HuH-7 (cell line): Measurements from ENCODE around the gene NPHP4.

Experiments used
- DNase-seq: peaks from one replicate; pipeline ENCODE4 v3.0.0; 2011; ENCODE audit warnings: low spot score

The NPHP4 gene

DNA sequence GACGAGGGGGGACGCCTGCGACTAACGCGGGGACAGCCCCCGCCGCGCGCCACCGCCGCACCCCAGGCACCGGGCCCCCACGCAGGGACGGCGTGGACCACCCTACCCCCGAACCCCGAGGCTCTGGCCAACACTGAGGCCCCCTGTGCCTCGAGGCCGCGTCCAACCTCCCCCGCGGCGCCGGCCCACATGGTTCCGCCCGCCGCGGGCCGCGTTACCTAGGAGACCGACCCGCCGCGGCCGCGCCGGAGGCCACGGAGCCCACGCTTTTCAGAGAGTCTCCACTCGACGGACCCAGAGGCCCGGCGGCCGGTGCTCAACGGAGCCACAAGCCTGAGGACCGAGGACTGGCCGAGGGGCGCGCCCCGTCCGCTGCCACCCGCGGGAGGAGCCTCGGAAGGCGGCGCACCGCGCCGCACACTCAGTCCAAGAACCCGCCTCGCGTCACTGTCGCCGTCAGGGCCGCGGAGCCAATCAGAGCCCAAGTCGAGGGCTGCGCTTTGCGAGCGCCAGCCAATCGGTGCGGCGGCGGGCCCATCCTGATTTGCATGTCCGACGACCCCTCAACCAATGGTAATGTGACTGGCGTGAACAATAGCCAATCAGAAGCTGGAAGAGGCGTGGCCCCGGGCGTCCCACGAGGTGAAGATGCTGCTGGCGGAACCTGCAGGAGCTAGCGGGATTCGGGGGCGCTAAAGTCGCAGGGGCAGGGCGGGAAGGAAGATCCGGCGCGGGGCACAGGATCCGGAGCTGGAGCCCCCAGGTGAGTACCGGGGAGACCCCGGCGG, at the start of gene NPHP4:
Gene NPHP4, minus strand, starts transcription at position 400 of the 788 bp plus-strand sequence. CDS start 6,136 bp downstream, outside the sequence.
- DNase-seq, result peak; percentile 100

- DNase-seq, result peak; percentile 81
Measured at GRCh38 chr1:6041432-6042062, 49.3 kb upstream of the NPHP4 start.

GRCh38 chr1:6040861-6041415, 48.7 kb upstream of the NPHP4 start:
- no peak for DNase-seq

GRCh38 chr1:6040444-6040843, 48.2 kb upstream of the NPHP4 start:
- no peak for DNase-seq

- no peak for DNase-seq
Measured at GRCh38 chr1:6039031-6039430, 46.8 kb upstream of the NPHP4 start.

DNA sequence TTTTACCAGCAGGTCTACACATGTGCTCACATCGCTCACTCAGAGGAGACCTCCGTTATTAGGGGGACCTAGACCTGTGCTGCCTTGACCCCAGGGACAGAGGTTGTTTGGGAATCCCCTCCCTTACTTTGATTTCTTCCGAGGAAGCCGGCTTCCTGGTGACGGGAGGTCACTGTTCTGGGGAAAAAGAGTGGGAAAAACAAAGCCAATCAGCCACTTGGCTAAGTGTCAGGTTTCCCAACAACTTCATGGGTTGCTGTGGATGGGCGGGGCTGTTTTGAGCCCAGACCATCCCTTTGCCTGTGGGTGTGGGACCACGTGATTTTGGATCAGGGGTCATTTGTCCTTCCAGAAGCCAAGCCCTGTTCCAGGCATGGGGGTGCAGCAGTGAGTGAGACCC, 46.4 kb upstream of the NPHP4 start:
- no peak for DNase-seq

DNA sequence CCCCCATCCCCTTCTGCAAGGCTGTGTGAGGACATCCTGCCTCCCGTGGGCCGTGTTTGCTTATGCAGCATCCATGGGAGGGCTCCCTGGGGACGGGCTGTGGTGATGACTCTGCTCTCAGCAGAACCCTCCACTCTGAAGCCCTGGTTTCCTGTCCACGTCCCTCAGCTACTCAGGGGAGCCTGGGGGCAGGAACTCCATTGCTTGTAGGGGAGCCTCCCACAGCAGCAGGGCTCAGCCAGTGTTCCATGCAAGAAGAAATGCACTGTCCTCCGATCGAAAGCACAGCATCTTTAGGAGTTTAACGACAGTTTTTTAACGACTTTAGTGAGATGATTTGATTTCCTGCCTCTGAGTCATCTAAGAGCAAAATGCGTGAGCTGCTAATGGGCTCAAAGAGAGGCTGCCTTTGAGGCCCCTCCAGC, 45.1 kb upstream of the NPHP4 start:
- DNase-seq, result no peak

- peak; percentile 44 for DNase-seq
Measured at GRCh38 chr1:6035719-6036118, 43.5 kb upstream of the NPHP4 start.

DNA sequence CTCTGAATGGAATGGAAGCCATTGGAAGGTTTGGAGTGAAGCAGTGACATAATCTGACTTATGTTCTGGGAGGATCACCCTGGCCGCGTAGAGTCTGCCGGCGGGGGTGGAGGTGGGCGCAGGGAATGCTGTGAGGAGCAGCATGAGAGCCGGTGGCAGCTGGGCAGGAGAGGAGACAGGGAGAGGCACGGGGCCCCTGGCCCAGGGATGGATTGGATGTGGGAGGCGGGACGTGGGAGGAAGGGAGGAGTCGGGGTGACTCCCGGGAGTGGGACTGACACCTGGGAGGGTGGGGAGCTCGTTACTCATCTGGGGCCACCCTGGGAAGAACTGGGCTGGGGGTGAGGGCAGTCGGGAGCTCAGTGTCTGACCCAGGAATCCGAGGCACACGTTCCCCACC, 43.1 kb upstream of the NPHP4 start:
- DNase-seq, result no peak

- no peak for DNase-seq
Measured at GRCh38 chr1:6034750-6035096, 42.5 kb upstream of the NPHP4 start.

- peak; percentile 81 for DNase-seq
Measured at GRCh38 chr1:6033986-6034749, 41.9 kb upstream of the NPHP4 start.

GRCh38 chr1:6033124-6033523, 40.9 kb upstream of the NPHP4 start:
- DNase-seq, result no peak

GRCh38 chr1:6030547-6031261, 38.5 kb upstream of the NPHP4 start:
- no peak for DNase-seq

- DNase-seq, result no peak
Measured at GRCh38 chr1:6030132-6030531, 37.9 kb upstream of the NPHP4 start.

GRCh38 chr1:6029351-6029750, 37.1 kb upstream of the NPHP4 start:
- no peak for DNase-seq

DNA sequence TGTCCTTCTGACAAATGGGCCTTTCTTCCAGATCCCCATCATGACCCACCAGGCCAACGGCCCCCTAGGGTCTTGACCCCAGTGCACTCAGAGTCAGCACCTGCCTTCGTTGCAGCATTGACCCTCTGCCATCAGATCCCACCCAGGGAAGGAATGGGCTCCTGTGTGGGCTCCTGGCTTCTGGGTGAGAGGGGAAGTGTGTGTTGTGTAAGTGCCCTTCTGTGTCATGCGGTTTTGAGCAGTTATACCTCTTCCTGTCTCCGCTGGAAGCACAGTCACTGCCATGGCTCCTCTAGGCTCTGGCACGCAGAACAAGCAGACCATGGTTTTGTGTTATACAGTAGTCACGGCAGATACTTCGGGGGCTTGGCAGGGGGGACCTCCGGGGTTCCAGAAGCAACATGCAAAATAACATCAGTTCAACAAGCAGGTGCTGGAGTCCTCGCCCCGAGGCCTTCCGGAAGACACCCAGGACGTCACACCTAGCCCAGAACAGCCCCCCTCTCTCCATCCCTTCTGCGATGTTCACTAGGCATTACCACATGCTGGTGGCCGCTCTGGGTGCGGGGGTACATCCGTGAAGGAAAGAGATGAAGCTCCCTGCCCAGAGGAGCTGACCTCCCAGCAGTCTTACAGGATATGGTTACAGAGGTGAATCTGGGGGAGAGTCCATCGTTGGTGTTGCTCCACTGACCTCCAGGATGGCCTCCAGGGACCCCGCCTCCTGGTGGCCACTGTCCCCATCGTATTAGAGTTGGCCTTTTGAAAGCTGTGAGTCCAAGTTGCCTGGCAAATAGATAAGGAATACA, 36.0 kb upstream of the NPHP4 start:
- DNase-seq, result no peak

- no peak for DNase-seq
Measured at GRCh38 chr1:6027591-6027990, 35.4 kb upstream of the NPHP4 start.

- no peak for DNase-seq
Measured at GRCh38 chr1:6026095-6026809, 34.0 kb upstream of the NPHP4 start.

- no peak for DNase-seq
Measured at GRCh38 chr1:6025269-6026094, 33.3 kb upstream of the NPHP4 start.

- no peak for DNase-seq
Measured at GRCh38 chr1:6024376-6024775, 32.2 kb upstream of the NPHP4 start.
